ENCODE data around the gene DAPK1.

DAPK1 gene

GRCh38 chr9:87741891-87742290 lies 244.2 kb downstream of the DAPK1 start:
- no peak for TF ChIP-seq TEAD4 (IDR thresholded peaks at IDR 0.05)

- TF ChIP-seq CEBPB (IDR thresholded peaks at IDR 0.05): no peak
These were observed 245.3 kb downstream of the DAPK1 start for GRCh38 chr9:87742813-87743428.

GRCh38 chr9:87746186-87746585 lies 248.5 kb downstream of the DAPK1 start:
- TF ChIP-seq NFIC (IDR thresholded peaks at IDR 0.05) (no peak), RAD21 (IDR thresholded peaks at IDR 0.05; ENCODE audit: low read depth) (no peak), TEAD4 (IDR thresholded peaks at IDR 0.05) (no peak), YY1 (IDR thresholded peaks at IDR 0.05; ENCODE audit: low read depth) (no peak), USF1 (IDR thresholded peaks at IDR 0.05) (no peak), CREB1 (IDR thresholded peaks at IDR 0.05; ENCODE audit: low read depth) (no peak), TAF1 (IDR thresholded peaks at IDR 0.05; ENCODE audit: low read depth) (no peak), CEBPB (IDR thresholded peaks at IDR 0.05) (no peak), EP300 (IDR thresholded peaks at IDR 0.05; ENCODE audit: borderline replicate concordance) (no peak), ZBTB7A (IDR thresholded peaks at IDR 0.05; ENCODE audit: low read depth) (no peak), REST (IDR thresholded peaks at IDR 0.05; ENCODE audit: low read depth) (no peak), FOXM1 (IDR thresholded peaks at IDR 0.05; ENCODE audit: borderline replicate concordance, low read depth) (no peak), EGR1 (IDR thresholded peaks at IDR 0.05) (no peak), TCF12 (IDR thresholded peaks at IDR 0.05; ENCODE audit: low read depth) (no peak)
- TF ChIP-seq, protein P1, sequence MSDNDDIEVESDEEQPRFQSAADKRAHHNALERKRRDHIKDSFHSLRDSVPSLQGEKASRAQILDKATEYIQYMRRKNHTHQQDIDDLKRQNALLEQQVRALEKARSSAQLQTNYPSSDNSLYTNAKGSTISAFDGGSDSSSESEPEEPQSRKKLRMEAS (IDR thresholded peaks at IDR 0.05): no peak

DNA sequence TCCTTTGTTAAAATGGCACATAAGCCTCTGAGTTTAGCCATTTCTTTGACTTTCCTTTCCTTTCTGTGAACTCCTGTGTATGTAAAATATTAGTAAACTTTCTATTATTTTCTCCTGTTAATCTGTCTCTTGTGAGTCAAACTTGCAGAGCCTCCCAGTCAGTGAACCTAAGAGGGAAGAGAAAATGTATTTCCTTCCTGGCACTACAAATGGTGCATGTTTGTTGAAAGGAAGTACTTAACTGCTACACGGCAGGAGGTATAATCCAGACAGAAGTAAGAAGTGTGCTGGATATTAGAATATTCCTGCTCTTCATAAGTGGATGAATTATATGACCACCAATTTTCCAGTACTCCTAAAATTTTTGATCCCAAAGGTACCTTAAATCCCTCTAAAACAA lies 251.2 kb downstream of the DAPK1 start:
- TF ChIP-seq TAF1 (IDR thresholded peaks at IDR 0.05; ENCODE audit: low read depth) (no peak), CEBPB (IDR thresholded peaks at IDR 0.05) (no peak), EGR1 (IDR thresholded peaks at IDR 0.05) (no peak), TCF12 (IDR thresholded peaks at IDR 0.05; ENCODE audit: low read depth) (no peak), YY1 (IDR thresholded peaks at IDR 0.05; ENCODE audit: low read depth) (no peak), NFIC (IDR thresholded peaks at IDR 0.05) (no peak), EP300 (IDR thresholded peaks at IDR 0.05; ENCODE audit: borderline replicate concordance) (no peak)
- TF ChIP-seq, protein P1 (IDR thresholded peaks at IDR 0.05): no peak

GRCh38 chr9:87749335-87750035 lies 251.8 kb downstream of the DAPK1 start:
- TF ChIP-seq NFIC (IDR thresholded peaks at IDR 0.05) (no peak), TAF1 (IDR thresholded peaks at IDR 0.05; ENCODE audit: low read depth) (no peak), EP300 (IDR thresholded peaks at IDR 0.05; ENCODE audit: borderline replicate concordance) (no peak), TEAD4 (IDR thresholded peaks at IDR 0.05) (no peak), RAD21 (IDR thresholded peaks at IDR 0.05; ENCODE audit: low read depth) (no peak), USF1 (IDR thresholded peaks at IDR 0.05) (no peak), EGR1 (IDR thresholded peaks at IDR 0.05) (no peak), TCF12 (IDR thresholded peaks at IDR 0.05; ENCODE audit: low read depth) (no peak), YY1 (IDR thresholded peaks at IDR 0.05; ENCODE audit: low read depth) (no peak), REST (IDR thresholded peaks at IDR 0.05; ENCODE audit: low read depth) (no peak)
- TF ChIP-seq, protein P1 (IDR thresholded peaks at IDR 0.05): no peak

GRCh38 chr9:87750726-87751125 lies 253.1 kb downstream of the DAPK1 start:
- no peak for TF ChIP-seq REST (IDR thresholded peaks at IDR 0.05; ENCODE audit: low read depth)
- TF ChIP-seq EGR1 (IDR thresholded peaks at IDR 0.05): no peak
- no peak for TF ChIP-seq NFIC (IDR thresholded peaks at IDR 0.05)
- TF ChIP-seq TEAD4 (IDR thresholded peaks at IDR 0.05): no peak
- no peak for TF ChIP-seq TCF12 (IDR thresholded peaks at IDR 0.05; ENCODE audit: low read depth)
- TF ChIP-seq CREB1 (IDR thresholded peaks at IDR 0.05; ENCODE audit: low read depth): no peak
- no peak for TF ChIP-seq ZBTB7A (IDR thresholded peaks at IDR 0.05; ENCODE audit: low read depth)
- no peak for TF ChIP-seq USF1 (IDR thresholded peaks at IDR 0.05)
- no peak for TF ChIP-seq EP300 (IDR thresholded peaks at IDR 0.05; ENCODE audit: borderline replicate concordance)
- no peak for TF ChIP-seq FOXM1 (IDR thresholded peaks at IDR 0.05; ENCODE audit: borderline replicate concordance, low read depth)
- TF ChIP-seq RAD21 (IDR thresholded peaks at IDR 0.05; ENCODE audit: low read depth): no peak
- no peak for TF ChIP-seq CEBPB (IDR thresholded peaks at IDR 0.05)
- TF ChIP-seq, protein P1 (IDR thresholded peaks at IDR 0.05): no peak
- no peak for TF ChIP-seq YY1 (IDR thresholded peaks at IDR 0.05; ENCODE audit: low read depth)
- TF ChIP-seq TAF1 (IDR thresholded peaks at IDR 0.05; ENCODE audit: low read depth): no peak

Data from Ishikawa (cell line).